GM20000 (cell line): ENCODE data around the gene RPS6KL1.

Experiments used
- DNase-seq: peaks from one replicate; pipeline ENCODE4 v3.0.0; 2012; ENCODE audit warnings: low spot score
- TF ChIP-seq, protein P1 (sequence below): IDR thresholded peaks from 2 replicates; pipeline ENCODE4 v1.5.1; 2012; ENCODE audit warnings: mild to moderate bottlenecking, control low read depth; ENCODE audit errors: extremely low read depth, missing control alignments

The RPS6KL1 gene

DNA sequence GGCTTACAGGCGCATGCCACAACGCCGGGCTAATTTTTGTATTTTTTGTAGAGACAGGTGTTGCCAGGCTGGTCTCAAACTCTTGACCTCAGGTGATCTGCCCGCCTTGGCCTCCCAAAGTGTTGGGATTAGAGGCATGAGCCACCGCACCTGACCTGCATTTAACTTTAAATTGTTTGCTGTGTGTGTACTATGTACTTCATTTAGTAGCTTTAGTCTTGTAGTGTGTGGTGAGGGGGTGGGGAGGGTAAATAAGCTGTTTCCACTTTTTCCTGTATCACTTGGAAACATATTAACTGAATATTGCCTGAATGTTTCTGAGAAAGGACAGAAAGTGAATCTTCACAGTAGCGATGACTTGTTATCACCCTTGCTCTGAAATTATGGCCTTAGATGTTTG lies 32.8 kb downstream of the RPS6KL1 start:
- TF ChIP-seq, protein P1, sequence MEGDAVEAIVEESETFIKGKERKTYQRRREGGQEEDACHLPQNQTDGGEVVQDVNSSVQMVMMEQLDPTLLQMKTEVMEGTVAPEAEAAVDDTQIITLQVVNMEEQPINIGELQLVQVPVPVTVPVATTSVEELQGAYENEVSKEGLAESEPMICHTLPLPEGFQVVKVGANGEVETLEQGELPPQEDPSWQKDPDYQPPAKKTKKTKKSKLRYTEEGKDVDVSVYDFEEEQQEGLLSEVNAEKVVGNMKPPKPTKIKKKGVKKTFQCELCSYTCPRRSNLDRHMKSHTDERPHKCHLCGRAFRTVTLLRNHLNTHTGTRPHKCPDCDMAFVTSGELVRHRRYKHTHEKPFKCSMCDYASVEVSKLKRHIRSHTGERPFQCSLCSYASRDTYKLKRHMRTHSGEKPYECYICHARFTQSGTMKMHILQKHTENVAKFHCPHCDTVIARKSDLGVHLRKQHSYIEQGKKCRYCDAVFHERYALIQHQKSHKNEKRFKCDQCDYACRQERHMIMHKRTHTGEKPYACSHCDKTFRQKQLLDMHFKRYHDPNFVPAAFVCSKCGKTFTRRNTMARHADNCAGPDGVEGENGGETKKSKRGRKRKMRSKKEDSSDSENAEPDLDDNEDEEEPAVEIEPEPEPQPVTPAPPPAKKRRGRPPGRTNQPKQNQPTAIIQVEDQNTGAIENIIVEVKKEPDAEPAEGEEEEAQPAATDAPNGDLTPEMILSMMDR, result no peak
- no peak for DNase-seq

DNA sequence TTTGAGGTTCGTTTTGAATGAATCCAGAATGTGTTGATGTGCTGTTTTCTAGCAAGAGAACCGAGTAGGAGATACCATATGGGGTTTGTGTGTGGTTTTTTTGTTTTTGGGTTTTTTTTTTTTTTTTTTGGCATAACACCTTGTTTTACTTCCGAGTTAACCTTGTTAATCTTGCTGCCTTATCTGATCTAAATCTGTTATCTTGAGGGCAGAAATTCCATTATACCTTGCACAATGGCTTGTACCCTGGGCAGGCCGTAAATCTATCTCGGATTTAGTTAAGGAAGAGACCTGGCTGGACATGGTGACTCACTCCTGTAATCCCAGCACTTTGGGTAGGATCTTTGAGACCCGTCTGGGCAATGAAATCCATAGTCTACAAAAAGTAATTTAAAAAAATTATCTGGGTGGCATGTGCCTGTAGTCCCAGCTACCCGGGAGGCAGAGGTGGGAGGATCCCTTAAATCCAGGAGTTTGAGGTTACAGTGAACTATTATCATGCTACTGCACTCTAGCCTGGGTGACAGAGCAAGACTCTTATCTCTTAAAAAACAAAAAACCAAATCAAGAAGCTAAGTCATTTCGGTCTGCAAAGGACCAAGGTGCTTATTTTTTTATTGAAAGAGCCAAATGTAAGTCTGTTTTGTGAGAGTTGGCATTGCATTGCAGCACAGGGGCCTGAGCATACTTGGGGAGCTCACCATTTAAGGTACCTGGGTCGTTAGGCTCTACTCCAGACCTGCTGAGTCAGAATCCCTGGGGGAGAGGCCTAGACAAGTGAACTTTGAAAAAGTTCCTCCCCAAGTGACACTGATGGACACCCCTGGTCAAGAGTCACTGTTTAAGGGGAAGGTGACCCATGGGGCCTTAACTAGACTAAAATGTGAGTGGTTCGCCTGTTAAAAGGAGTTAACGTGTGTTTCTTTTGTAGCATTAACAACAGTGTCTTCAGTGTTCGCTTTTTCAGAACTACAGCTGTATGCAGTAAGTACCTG lies 34.6 kb downstream of the RPS6KL1 start:
- TF ChIP-seq, protein P1, result no peak

DNA sequence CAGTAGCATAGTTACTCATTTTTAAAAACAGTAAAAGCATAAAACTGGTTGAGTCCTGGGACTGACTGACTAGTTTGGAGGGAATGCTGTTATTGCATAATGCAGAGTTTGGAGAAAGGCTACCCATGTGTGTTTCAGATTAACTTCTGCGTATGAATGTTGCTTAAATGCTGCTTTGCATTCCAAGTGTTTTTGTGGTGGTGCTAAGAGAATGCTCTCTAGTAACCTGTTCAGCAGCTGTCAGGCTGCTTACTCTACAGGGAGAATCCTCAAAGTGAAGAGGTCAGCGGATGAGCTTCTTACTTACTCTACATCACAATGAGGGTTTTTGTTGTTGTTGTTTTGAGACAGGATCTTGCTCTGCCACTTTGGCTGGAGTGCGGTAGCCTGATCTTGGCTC lies 37.1 kb downstream of the RPS6KL1 start:
- no peak for DNase-seq
- TF ChIP-seq, protein P1, result no peak

More for the DNA sequence above, 34.6 kb downstream of the RPS6KL1 start:
- DNase-seq, result no peak

DNA sequence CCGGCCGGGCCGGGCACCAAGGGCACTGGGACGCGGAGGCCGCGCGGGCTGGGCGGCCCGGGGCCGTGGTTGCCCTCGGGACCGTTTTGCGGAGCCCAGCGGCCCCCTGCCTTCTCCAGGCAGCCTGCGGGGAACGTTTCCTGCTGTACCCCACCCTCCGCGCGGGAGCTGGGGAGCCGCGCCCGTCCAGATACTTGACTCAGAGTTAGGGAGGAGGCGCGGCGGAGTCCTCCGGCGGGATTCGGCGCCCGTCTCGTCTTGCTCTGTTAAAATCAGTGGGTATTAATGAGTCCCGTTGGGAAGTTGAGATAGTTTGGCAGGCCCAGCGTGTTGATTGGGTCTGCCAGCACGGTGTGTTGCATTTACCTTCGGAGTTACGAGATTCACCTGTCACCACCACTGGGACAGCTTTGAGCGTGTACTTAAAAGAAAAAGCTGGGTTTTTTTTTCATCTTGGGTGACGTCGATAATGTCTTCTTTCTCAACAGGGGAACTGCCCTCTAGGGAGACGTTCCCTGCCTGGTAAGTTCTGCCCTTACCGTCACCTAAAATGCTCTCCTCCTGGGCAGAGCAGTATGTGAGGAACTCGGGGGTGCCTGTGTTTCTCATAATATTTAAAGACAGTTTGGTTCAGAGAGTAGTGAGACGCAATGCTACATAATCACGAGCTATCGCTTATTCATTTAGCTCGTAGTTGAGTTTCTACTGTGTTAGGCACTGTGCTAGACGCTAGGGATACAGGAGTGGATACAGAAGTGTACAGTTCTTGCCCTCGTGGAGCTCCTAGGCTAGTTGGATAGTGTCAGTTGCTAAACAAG lies 40.7 kb downstream of the RPS6KL1 start:
- no peak for DNase-seq
- TF ChIP-seq, protein P1, result no peak

DNA sequence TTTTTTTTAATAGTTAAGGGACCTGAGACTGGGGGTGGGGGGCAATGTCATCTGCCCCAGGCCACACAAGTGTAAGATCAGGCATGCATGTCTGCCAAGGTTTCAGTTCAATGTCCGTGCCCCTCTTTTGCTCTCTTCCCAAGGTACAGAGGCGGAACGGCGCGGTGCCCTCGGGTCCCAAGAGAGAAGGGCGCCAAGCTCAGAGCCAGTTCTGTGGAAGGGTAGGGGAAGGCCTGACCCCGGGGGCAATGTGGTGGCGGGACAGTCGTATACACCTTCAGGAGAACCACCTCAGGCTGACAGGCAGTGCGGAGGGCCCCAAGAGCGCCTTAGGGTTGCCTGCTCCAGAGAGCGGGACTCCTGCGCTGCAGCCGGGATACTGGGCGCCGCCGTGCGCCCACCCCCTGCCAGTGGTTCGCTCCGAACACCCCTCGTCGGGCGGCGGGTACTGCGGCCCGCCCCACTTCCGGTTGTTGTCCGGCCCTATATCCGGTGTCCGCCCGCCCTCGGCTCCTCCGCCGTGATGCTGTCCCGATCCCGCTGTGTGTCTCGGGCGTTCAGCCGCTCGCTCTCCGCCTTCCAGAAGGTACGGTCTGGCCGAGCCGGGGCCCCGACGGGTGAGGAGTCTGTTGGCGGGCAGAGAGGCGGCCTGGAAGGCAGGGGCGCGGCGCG lies 41.5 kb downstream of the RPS6KL1 start, which contains the start of gene DLST:
TSS of gene DLST (plus strand) at position 486 of the 672 bp plus-strand sequence. CDS start at position 524, 38 bp downstream.
- TF ChIP-seq, protein P1, result no peak
- peak; percentile 97 for DNase-seq

DNA sequence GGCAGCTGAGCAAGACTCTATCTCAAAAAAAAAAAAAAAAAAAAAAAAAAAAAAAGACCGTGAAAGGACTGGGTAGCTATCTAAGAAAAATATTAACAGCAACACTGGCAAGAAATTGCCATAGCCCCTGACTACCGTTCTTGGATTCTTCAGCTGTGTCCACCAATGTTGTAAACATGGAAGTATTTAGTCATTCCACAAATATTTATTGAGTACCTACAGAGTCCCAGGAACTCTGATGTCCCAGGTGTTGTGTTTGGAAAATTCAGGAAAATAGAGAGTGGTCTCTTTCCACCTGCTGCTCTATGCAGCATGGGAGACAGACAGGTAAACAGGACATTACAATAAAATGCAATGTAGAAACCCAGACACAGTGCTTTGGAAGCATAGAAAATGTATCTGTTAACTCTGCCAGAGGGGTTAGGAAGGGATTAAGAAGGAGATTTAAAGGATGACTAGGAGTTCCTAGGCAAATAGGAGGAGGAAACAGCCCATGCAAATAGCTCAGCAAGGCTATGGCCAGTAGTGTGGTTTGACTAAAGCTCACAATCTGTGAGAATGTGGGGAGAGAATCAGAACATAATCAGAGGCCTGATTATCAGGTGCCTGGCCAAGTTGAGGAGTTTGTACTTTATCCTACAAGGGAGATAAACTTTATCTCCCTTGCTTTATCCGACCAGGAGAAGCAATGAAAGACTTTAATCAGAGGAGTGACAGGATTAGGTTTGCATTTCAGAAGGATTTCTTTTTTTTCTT lies 43.5 kb downstream of the RPS6KL1 start:
- TF ChIP-seq, protein P1, result no peak

More for the DNA sequence above, 43.5 kb downstream of the RPS6KL1 start:
- no peak for DNase-seq
